HCT116 (cell line): ENCODE measurements around the gene SNW1.

Source experiments
- TF ChIP-seq, protein P1 (sequence below), 3 experiments: fragments of 200-600 bp in 1 of 3; sonication (generic) in 1 of 3; IDR thresholded peaks in 2 of 3; conservative IDR thresholded peaks in 1 of 3; 2 replicates each; pipeline ENCODE4 v1.5.1; 2012 to 2017; ENCODE audit warnings: low read depth in 2 of 3, low read length in 2 of 3, antibody characterized with exemption in 1 of 3, borderline replicate concordance in 1 of 3, control low read depth in 1 of 3, mild to moderate bottlenecking in 1 of 3, mixed read lengths in 1 of 3, mixed run types in 1 of 3, moderate library complexity in 1 of 3; ENCODE audit not compliant: insufficient read depth in 1 of 3
- TF ChIP-seq, protein P2 (sequence below): IDR thresholded peaks from 2 replicates; pipeline ENCODE4 v1.6.1; 2012

GRCh38 chr14:77763978-77764377, 3.0 kb upstream of the SNW1 start:
- TF ChIP-seq, protein P1, sequence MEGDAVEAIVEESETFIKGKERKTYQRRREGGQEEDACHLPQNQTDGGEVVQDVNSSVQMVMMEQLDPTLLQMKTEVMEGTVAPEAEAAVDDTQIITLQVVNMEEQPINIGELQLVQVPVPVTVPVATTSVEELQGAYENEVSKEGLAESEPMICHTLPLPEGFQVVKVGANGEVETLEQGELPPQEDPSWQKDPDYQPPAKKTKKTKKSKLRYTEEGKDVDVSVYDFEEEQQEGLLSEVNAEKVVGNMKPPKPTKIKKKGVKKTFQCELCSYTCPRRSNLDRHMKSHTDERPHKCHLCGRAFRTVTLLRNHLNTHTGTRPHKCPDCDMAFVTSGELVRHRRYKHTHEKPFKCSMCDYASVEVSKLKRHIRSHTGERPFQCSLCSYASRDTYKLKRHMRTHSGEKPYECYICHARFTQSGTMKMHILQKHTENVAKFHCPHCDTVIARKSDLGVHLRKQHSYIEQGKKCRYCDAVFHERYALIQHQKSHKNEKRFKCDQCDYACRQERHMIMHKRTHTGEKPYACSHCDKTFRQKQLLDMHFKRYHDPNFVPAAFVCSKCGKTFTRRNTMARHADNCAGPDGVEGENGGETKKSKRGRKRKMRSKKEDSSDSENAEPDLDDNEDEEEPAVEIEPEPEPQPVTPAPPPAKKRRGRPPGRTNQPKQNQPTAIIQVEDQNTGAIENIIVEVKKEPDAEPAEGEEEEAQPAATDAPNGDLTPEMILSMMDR (IDR thresholded peaks at IDR 0.05 in 2 of 3, conservative IDR thresholded peaks at IDR 0.05 in 1 of 3; ENCODE audit: borderline replicate concordance in 1 of 3, insufficient read depth in 1 of 3, low read depth in 2 of 3, low read length in 2 of 3) = no peak
- TF ChIP-seq, protein P2, sequence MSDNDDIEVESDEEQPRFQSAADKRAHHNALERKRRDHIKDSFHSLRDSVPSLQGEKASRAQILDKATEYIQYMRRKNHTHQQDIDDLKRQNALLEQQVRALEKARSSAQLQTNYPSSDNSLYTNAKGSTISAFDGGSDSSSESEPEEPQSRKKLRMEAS = no peak
